H9 (cell line): ENCODE results near the gene KRTAP2-1. TPM values are rescaled to one million over a fixed set of nuclear protein-coding genes. Genes with fewer than 3 reads are reported as not detected.

ENCODE experiments used
- DNase-seq: peaks from one replicate; pipeline ENCODE4 v3.0.0-alpha.2; 2017
- H2AFZ ChIP-seq: one replicate; pipeline ENCODE4 v1.6.1; 2013; ENCODE audit warnings: mild to moderate bottlenecking, low read length, control low read depth, moderate library complexity
- H2AK5ac ChIP-seq: 2 replicates; pipeline ENCODE4 v1.6.1; 2013; ENCODE audit warnings: low read length, control low read depth, mixed read lengths; ENCODE audit not compliant: insufficient read length
- H2BK120ac ChIP-seq: one replicate; pipeline ENCODE4 v1.6.1; 2013; ENCODE audit warnings: low read depth, mild to moderate bottlenecking, low read length, control low read depth, inconsistent platforms; ENCODE audit not compliant: poor library complexity, severe bottlenecking
- H2BK12ac ChIP-seq: 2 replicates; pipeline ENCODE4 v1.6.1; 2013; ENCODE audit warnings: low read length, control low read depth, mixed read lengths, low read depth; ENCODE audit not compliant: insufficient read length
- H2BK15ac ChIP-seq: 2 replicates; pipeline ENCODE4 v1.6.1; 2013; ENCODE audit warnings: low read depth, low read length, control low read depth
- H2BK20ac ChIP-seq: one replicate; pipeline ENCODE4 v1.6.1; 2013; ENCODE audit warnings: low read depth, mild to moderate bottlenecking, low read length, control low read depth, inconsistent platforms; ENCODE audit not compliant: poor library complexity, severe bottlenecking
- H2BK5ac ChIP-seq: 2 replicates; pipeline ENCODE4 v1.6.1; 2013; ENCODE audit warnings: low read length, control low read depth, mixed read lengths; ENCODE audit not compliant: insufficient read length
- H3K14ac ChIP-seq: 2 replicates; pipeline ENCODE4 v1.6.1; 2013; ENCODE audit warnings: low read length, control low read depth; ENCODE audit not compliant: insufficient read depth
- H3K18ac ChIP-seq: 2 replicates; pipeline ENCODE4 v1.6.1; 2013; ENCODE audit warnings: low read depth, mild to moderate bottlenecking, mixed read lengths, low read length, control low read depth; ENCODE audit not compliant: insufficient read length
- H3K23ac ChIP-seq: 2 replicates; pipeline ENCODE4 v1.6.1; 2013; ENCODE audit warnings: low read length, control low read depth, mixed read lengths, low read depth; ENCODE audit not compliant: insufficient read length
- H3K23me2 ChIP-seq: 2 replicates; pipeline ENCODE4 v1.6.1; 2013; ENCODE audit warnings: low read depth, mild to moderate bottlenecking, mixed read lengths, low read length, control low read depth; ENCODE audit not compliant: insufficient read length, poor library complexity, severe bottlenecking
- H3K27ac ChIP-seq: 2 replicates; pipeline ENCODE4 v1.5.1; 2013; ENCODE audit warnings: low read length, control low read depth, mixed read lengths, low read depth; ENCODE audit not compliant: insufficient read length
- H3K27me3 ChIP-seq: 2 replicates; pipeline ENCODE4 v1.6.1; 2013; ENCODE audit warnings: low read length, control low read depth, inconsistent platforms; ENCODE audit not compliant: insufficient read depth
- H3K4ac ChIP-seq: 2 replicates; pipeline ENCODE4 v1.6.1; 2013; ENCODE audit warnings: low read depth, mild to moderate bottlenecking, control low read depth, inconsistent platforms, low read length, moderate library complexity
- H3K4me1 ChIP-seq: 2 replicates; pipeline ENCODE4 v1.6.1; 2013; ENCODE audit warnings: low read length, control low read depth, inconsistent platforms; ENCODE audit not compliant: insufficient read depth
- H3K4me2 ChIP-seq: 2 replicates; pipeline ENCODE4 v1.6.1; 2013; ENCODE audit warnings: low read length, control low read depth, mixed read lengths; ENCODE audit not compliant: insufficient read length, insufficient read depth
- H3K56ac ChIP-seq: 2 replicates; pipeline ENCODE4 v1.6.1; 2013; ENCODE audit warnings: low read depth, mild to moderate bottlenecking, mixed read lengths, low read length, control low read depth; ENCODE audit not compliant: insufficient read length
- H3K79me1 ChIP-seq: 2 replicates; pipeline ENCODE4 v1.6.1; 2013; ENCODE audit warnings: low read depth, mild to moderate bottlenecking, moderate library complexity, low read length, control low read depth, inconsistent platforms; ENCODE audit not compliant: insufficient read depth, poor library complexity, severe bottlenecking
- H3K79me2 ChIP-seq: 2 replicates; pipeline ENCODE4 v1.6.1; 2013; ENCODE audit warnings: low read length, control low read depth, inconsistent platforms; ENCODE audit not compliant: insufficient read depth
- H3K9ac ChIP-seq: 2 replicates; pipeline ENCODE4 v1.6.1; 2013; ENCODE audit warnings: low read length, control low read depth, mixed read lengths; ENCODE audit not compliant: insufficient read length; ENCODE audit errors: extremely low read depth
- H3K9me3 ChIP-seq: one replicate; pipeline ENCODE4 v1.6.1; 2013; ENCODE audit warnings: low read depth, low read length, inconsistent platforms; ENCODE audit not compliant: control insufficient read depth
- H3T11ph ChIP-seq: one replicate; pipeline ENCODE4 v1.6.1; 2013; ENCODE audit warnings: mild to moderate bottlenecking, low read length, control low read depth, inconsistent platforms
- H4K20me1 ChIP-seq: one replicate; pipeline ENCODE4 v1.6.1; 2013; ENCODE audit not compliant: control insufficient read depth, insufficient read length, insufficient read depth
- H4K5ac ChIP-seq: 2 replicates; pipeline ENCODE4 v1.6.1; 2013; ENCODE audit warnings: low read depth, mild to moderate bottlenecking, mixed read lengths, low read length, control low read depth; ENCODE audit not compliant: insufficient read length
- H4K8ac ChIP-seq: replicated peaks from 2 replicates; pipeline ENCODE4 v1.6.1; 2013; ENCODE audit warnings: low read length, control low read depth, mixed read lengths, low read depth; ENCODE audit not compliant: insufficient read length
- H4K91ac ChIP-seq: 2 replicates; pipeline ENCODE4 v1.6.1; 2013; ENCODE audit warnings: low read depth, mild to moderate bottlenecking, moderate library complexity, mixed read lengths, low read length, control low read depth; ENCODE audit not compliant: insufficient read length
- H3K27ac Mint-ChIP-seq, 3 experiments: 2 replicates in 2 of 3; 3 replicates in 1 of 3; pipeline ENCODE4 v1.8.0; 2020 to 2021; ENCODE audit warnings: mixed read lengths in 3 of 3, mild to moderate bottlenecking in 1 of 3, moderate library complexity in 1 of 3
- H3K27me3 Mint-ChIP-seq: 2 replicates; pipeline ENCODE4 v1.8.0; 2021; ENCODE audit warnings: low read depth, mild to moderate bottlenecking, moderate library complexity, mixed read lengths
- H3K36me3 Mint-ChIP-seq, 3 experiments: 2 replicates in 2 of 3; 3 replicates in 1 of 3; pipeline ENCODE4 v1.8.0; 2020 to 2021; ENCODE audit warnings: low read depth in 3 of 3, mixed read lengths in 3 of 3; ENCODE audit not compliant: insufficient read depth in 1 of 3
- H3K4me1 Mint-ChIP-seq, 2 experiments: 2 replicates each; pipeline ENCODE4 v1.8.0; 2020; ENCODE audit warnings: mixed read lengths in 2 of 2
- H3K4me3 Mint-ChIP-seq, 2 experiments: 2 replicates in 1 of 2; 3 replicates in 1 of 2; pipeline ENCODE4 v1.8.0; 2020 to 2021; ENCODE audit warnings: mild to moderate bottlenecking in 2 of 2, mixed read lengths in 2 of 2, moderate library complexity in 1 of 2
- H3K9me3 Mint-ChIP-seq, 2 experiments: 2 replicates in 1 of 2; 3 replicates in 1 of 2; pipeline ENCODE4 v1.8.0; 2020; ENCODE audit warnings: mild to moderate bottlenecking in 2 of 2, mixed read lengths in 2 of 2, moderate library complexity in 1 of 2
- CTCF ChIP-seq: fragments of 200-600 bp; sonication (generic); conservative IDR thresholded peaks from 3 replicates; pipeline ENCODE4 v1.8.0; 2021; ENCODE audit warnings: antibody characterized with exemption, mild to moderate bottlenecking
- WGBS: extraction: QIAGEN DNeasy Blood & Tissue Kit; methylation state at CpG from one replicate; pipeline ENCODE4 v1.1.7; 2013; ENCODE audit warnings: missing lambda C conversion rate, low lambda C conversion rate, mixed read lengths; ENCODE audit not compliant: insufficient read length; ENCODE audit errors: extremely low coverage; 5-methylcytosine and 5-hydroxymethylcytosine counted together
- total RNA-seq: library from RNA; stranded (reverse); gene quantifications from 2 replicates; pipeline ENCODE4 v1.2.1, GENCODE V29; 2021

The KRTAP2-1 gene
- total RNA-seq, 1 experiment from 2014 or later, result not detected

- DNase-seq, result no peak
- Mint-ChIP-seq H3K4me3 (no peak overlapping the region), H3K9me3 (no peaks in the 10 kb centered on the region), H3K4me1 (peaks cover 4 to 6% of the 10 kb centered on the region in 2 experiments), H3K27ac (no peak overlapping the region), H3K27me3 (no peaks in the 10 kb centered on the region), H3K36me3 (no peaks in the 10 kb centered on the region)
- Histone ChIP-seq H2BK12ac (no peak overlapping the region), H4K8ac (no peak overlapping the region), H2BK15ac (no peak overlapping the region), H2BK120ac (no peak overlapping the region), H2AFZ (no peak overlapping the region), H3K79me2 (no peaks in the 10 kb centered on the region), H3K56ac (no peak overlapping the region), H2BK20ac (no peak overlapping the region), H3K27me3 (no peaks in the 10 kb centered on the region), H3K9me3 (no peaks in the 10 kb centered on the region), H3K4me1 (0 out of 2 replicates have a peak, but pooled peaks cover 3% of the 10 kb centered on the region), H3K18ac (no peak overlapping the region), H2BK5ac (no peak overlapping the region), H3K4ac (no peak overlapping the region), H4K20me1 (no peaks in the 10 kb centered on the region), H3T11ph (no peak overlapping the region), H3K23me2 (no peaks in the 10 kb centered on the region), H4K91ac (no peak overlapping the region), H3K14ac (no peak overlapping the region), H2AK5ac (no peak overlapping the region), H3K4me2 (no peak overlapping the region), H3K79me1 (no peaks in the 10 kb centered on the region), H3K9ac (no peak overlapping the region), H4K5ac (no peak overlapping the region), H3K27ac (no peak overlapping the region), H3K23ac (no peak overlapping the region)
- WGBS, result no CpG with 5 or more reads among the region's 5 CpGs
- no peak for TF ChIP-seq CTCF
Measured at GRCh38 chr17:41002814-41003213, 44.3 kb downstream of the KRTAP2-1 start.
